PC-9 (cell line): ENCODE data around the gene NT5M. TPM values are rescaled to one million over a fixed set of nuclear protein-coding genes. Genes with fewer than 3 reads are reported as not detected.

Experiments used
- BruUV-seq: library from RNA; stranded (reverse); fragments of 400-500 nt; replicated peaks from 2 replicates; lab custom pipeline; 2021; lab: Mats Ljungman, UMichigan
- CTCF ChIA-PET: fragments of 300-600 bp; sonication (Branson Sonifier 250); formaldehyde crosslinking; loops from one replicate; lab custom pipeline; 2022; ENCODE audit warnings: antibody characterized with exemption; lab: Charles Lee
- POLR2A ChIA-PET: fragments of 300-600 bp; sonication (Branson Sonifier 250); formaldehyde crosslinking; loops from one replicate; lab custom pipeline; 2022; ENCODE audit warnings: antibody characterized with exemption; ENCODE audit not compliant: unreplicated experiment; lab: Charles Lee
- DNase-seq, 2 experiments: peaks; one replicate each; pipeline versions ENCODE4 v3.0.0 to v3.0.0-alpha.2; 2015 to 2022; ENCODE audit warnings: mixed read lengths in 1 of 2
- H2AFZ ChIP-seq: fragments of 200-600 bp; sonication (generic); 2 replicates; pipeline ENCODE4 v1.8.1; 2017; ENCODE audit warnings: antibody characterized with exemption
- H3F3A ChIP-seq: fragments of 200-600 bp; sonication (generic); 2 replicates; pipeline ENCODE4 v1.8.1; 2017; ENCODE audit warnings: antibody characterized with exemption, mild to moderate bottlenecking, low read depth; ENCODE audit not compliant: insufficient read depth
- H3K27ac ChIP-seq: fragments of 200-600 bp; sonication (generic); 2 replicates; pipeline ENCODE4 v1.6.1; 2016; ENCODE audit warnings: mixed run types
- H3K27me3 ChIP-seq: fragments of 200-600 bp; sonication (generic); 2 replicates; pipeline ENCODE4 v1.6.1; 2016; ENCODE audit warnings: low read depth, mixed run types; ENCODE audit not compliant: insufficient read depth
- H3K36me3 ChIP-seq: fragments of 200-600 bp; sonication (generic); 2 replicates; pipeline ENCODE4 v1.6.1; 2016; ENCODE audit warnings: low read depth, mixed run types
- H3K4me1 ChIP-seq: fragments of 200-600 bp; sonication (generic); replicated peaks from 2 replicates; pipeline ENCODE4 v1.6.1; 2016; ENCODE audit warnings: mixed run types; ENCODE audit not compliant: insufficient read depth
- H3K4me2 ChIP-seq: fragments of 200-600 bp; sonication (generic); 2 replicates; pipeline ENCODE4 v1.6.1; 2017; ENCODE audit warnings: mixed run types
- H3K4me3 ChIP-seq: fragments of 200-600 bp; sonication (generic); 2 replicates; pipeline ENCODE4 v1.6.1; 2016; ENCODE audit warnings: mixed run types
- H3K79me2 ChIP-seq: fragments of 200-600 bp; sonication (generic); 2 replicates; pipeline ENCODE4 v1.6.1; 2017; ENCODE audit warnings: low read depth, mixed run types
- H3K9me2 ChIP-seq: fragments of 200-600 bp; sonication (generic); 2 replicates; pipeline ENCODE4 v1.8.1; 2017; ENCODE audit warnings: mild to moderate bottlenecking; ENCODE audit not compliant: insufficient read depth
- H3K9me3 ChIP-seq: fragments of 200-600 bp; sonication (generic); 2 replicates; pipeline ENCODE4 v1.8.1; 2016; ENCODE audit warnings: low read depth; ENCODE audit not compliant: insufficient read depth
- H4K20me1 ChIP-seq: fragments of 200-600 bp; sonication (generic); 2 replicates; pipeline ENCODE4 v1.8.1; 2017; ENCODE audit not compliant: insufficient read depth
- EZH2 ChIP-seq: fragments of 200-600 bp; sonication (generic); IDR thresholded peaks from 2 replicates; pipeline ENCODE4 v1.8.0; 2017; ENCODE audit warnings: antibody characterized with exemption, low read depth
- intact Hi-C: fragments of 100-400 bp; cut with micrococcal nuclease; formaldehyde crosslinking; loops from one replicate; pipeline ENCODE4 v1.10.0; 2022; ENCODE audit not compliant: unreplicated experiment
- total RNA-seq: library from RNA; stranded (reverse); gene quantifications from 2 replicates; pipeline ENCODE4 v1.2.3, GENCODE V29; 2021
- TF ChIP-seq, protein P1 (sequence below): fragments of 200-600 bp; sonication (generic); conservative IDR thresholded peaks from 2 replicates; pipeline ENCODE4 v1.6.1; 2017; ENCODE audit warnings: mixed run types, antibody characterized with exemption, mild to moderate bottlenecking, moderate library complexity

Gene NT5M
- total RNA-seq, 1 experiment from 2014 or later = 6.2 TPM

DNA sequence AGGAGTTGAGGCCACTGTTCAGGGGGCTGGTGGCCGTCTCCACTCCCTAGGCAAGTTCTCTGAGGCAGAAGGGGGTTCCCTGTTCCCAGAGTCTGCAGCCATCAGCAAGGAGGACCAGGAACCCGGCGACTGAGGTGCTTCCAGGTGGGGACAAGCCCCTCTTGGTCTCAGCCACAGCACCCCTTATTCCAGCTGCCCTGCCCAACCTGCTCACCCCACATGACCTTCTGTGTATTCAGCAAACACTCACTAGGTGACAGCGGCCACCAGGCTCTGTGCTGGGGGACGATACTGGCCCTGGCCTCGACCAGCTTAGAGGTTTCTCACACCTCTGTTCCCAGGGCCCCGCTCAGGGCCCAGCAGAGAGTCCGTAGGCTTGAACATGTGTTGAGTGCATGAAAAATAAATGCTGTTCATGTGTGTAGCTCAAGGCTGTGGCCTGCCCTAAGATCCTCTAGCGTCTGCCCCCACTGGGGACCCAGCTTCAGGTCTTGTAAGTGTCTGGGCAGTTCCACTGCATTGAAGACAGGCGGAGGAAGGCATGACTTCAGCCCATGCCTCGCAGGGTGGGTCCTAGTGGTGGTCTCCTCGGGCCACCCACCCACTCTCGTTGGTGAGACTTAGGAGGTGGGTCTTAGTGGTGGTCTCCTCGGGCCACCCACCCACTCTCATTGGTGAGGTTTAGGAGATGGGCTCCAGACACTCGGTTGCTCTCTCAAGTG, 44.2 kb downstream of the NT5M start:
- Histone ChIP-seq H3K4me2 (no peak overlapping the region), H3K27ac (no peak overlapping the region), H3K4me1 (no peaks in the 10 kb centered on the region), H3K79me2 (no peaks in the 10 kb centered on the region), H4K20me1 (no peaks in the 10 kb centered on the region), H2AFZ (no peak overlapping the region), H3K36me3 (no peaks in the 10 kb centered on the region), H3K4me3 (no peak overlapping the region), H3K9me2 (no peaks in the 10 kb centered on the region), H3K27me3 (0 out of 2 replicates have a peak, but pooled peaks cover 5% of the 10 kb centered on the region), H3F3A (no peaks in the 10 kb centered on the region), H3K9me3 (no peaks in the 10 kb centered on the region)
- no TSS peak for BruUV-seq
- intact Hi-C loops = no loop called here
- TF ChIP-seq, protein P1, sequence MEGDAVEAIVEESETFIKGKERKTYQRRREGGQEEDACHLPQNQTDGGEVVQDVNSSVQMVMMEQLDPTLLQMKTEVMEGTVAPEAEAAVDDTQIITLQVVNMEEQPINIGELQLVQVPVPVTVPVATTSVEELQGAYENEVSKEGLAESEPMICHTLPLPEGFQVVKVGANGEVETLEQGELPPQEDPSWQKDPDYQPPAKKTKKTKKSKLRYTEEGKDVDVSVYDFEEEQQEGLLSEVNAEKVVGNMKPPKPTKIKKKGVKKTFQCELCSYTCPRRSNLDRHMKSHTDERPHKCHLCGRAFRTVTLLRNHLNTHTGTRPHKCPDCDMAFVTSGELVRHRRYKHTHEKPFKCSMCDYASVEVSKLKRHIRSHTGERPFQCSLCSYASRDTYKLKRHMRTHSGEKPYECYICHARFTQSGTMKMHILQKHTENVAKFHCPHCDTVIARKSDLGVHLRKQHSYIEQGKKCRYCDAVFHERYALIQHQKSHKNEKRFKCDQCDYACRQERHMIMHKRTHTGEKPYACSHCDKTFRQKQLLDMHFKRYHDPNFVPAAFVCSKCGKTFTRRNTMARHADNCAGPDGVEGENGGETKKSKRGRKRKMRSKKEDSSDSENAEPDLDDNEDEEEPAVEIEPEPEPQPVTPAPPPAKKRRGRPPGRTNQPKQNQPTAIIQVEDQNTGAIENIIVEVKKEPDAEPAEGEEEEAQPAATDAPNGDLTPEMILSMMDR = no peak
- TF ChIP-seq EZH2 = no peak
- DNase-seq = no peak
- CTCF ChIA-PET = no interaction called here
- POLR2A ChIA-PET = no interaction called here

DNA sequence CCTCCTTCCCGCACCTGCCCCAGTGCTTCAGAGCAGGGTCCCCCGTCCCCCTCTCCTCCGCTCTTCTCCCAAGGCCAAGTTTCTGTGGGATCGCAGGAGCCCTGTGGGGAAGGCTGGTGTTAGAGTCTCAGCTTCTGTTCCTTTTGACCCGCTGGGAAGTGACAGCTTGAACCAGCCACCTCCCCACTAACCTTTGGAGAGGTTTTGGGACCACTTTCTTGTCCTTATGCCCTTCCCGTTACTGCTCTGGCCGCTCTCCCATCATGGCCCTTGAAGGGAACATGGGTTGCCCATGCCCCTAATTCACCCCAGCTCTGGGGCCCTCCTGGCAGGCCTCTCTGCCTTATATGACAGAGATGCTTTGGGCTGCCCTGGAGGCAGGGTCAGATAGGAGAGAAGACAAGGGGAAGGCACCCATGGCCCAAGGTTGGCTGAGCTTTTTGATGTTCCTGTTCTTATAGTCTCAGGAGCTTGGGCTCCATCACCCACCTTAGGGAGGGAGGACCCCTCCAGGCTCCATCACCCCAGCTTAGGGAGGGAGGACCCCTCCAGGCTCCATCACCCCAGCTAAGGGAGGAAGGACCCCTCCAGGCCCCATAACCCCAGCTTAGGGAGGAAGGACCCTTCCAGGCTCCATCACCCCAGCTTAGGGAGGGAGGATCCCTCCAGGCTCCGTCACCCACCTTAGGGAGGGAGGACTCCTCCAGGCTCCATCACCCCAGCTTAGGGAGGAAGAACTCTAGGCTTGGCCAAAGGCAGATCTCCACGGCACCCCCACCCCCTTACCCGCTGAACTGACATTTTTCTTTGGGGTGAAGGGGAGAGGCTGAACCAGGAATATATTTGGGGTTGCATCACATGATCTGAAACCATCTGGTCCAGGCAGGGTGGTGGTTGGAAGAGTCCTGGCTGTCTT, 45.0 kb downstream of the NT5M start:
- Histone ChIP-seq H3K4me3 (no peak overlapping the region), H3K4me2 (no peak overlapping the region), H3K27me3 (0 out of 2 replicates have a peak, but pooled peaks cover 5% of the 10 kb centered on the region), H4K20me1 (no peaks in the 10 kb centered on the region), H2AFZ (no peak overlapping the region), H3K79me2 (no peaks in the 10 kb centered on the region), H3K36me3 (no peaks in the 10 kb centered on the region), H3K27ac (no peak overlapping the region), H3K9me3 (no peaks in the 10 kb centered on the region), H3K9me2 (no peaks in the 10 kb centered on the region), H3F3A (no peaks in the 10 kb centered on the region), H3K4me1 (no peaks in the 10 kb centered on the region)
- CTCF ChIA-PET = no interaction called here
- POLR2A ChIA-PET = no interaction called here
- BruUV-seq = no TSS peak
- intact Hi-C loops = no loop called here
- DNase-seq = no peak
- TF ChIP-seq EZH2 = no peak
- TF ChIP-seq, protein P1 = no peak

DNA sequence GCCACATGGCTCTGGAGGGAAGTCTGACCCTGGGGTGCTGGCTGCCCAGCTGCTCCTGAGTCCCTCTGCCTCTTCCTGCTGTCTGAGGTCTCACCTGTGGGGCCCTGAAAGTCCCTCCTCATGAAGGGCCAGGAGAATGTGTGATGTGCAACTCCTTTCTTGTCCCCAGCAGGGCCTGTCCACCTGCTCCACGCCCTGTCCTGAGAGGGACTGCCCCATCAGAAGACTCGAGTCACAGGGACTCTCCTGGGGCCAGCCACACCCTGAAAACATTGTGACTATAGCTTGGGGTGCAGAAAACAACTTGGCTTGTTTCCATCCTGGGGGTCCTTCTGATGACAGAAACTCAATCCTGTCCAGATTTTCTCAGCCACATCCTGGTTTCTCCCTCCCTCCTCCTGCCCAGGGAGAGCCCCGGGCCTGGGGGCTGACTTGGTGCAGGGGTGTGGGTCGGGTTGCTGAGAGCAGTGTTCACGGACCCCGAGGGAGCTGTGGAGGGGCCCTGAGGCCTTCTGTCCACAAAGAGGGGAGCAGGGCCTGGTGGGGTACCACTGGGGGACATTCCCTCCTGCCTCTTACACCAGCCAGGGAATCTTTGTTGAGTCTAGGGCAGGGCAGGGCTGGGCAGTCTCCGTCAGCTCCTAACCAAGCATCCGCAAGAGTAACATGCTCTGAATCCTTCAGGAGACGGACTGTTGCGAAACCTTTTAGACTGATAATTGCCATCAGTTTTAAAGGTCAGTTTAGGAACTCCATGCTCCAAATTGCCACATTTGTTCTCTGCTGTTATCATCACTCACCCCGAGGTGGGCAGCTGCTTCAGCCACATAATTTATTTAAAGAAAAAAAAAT, 45.9 kb downstream of the NT5M start:
- CTCF ChIA-PET = no interaction called here
- no TSS peak for BruUV-seq

More for the DNA sequence above, 45.9 kb downstream of the NT5M start:
- DNase-seq = no peak
- Histone ChIP-seq H3K27me3 (0 out of 2 replicates have a peak, but pooled peaks cover 5% of the 10 kb centered on the region), H3K4me3 (no peak overlapping the region), H3K4me1 (no peaks in the 10 kb centered on the region), H3F3A (no peaks in the 10 kb centered on the region), H3K36me3 (no peaks in the 10 kb centered on the region), H3K79me2 (no peaks in the 10 kb centered on the region), H3K9me2 (no peaks in the 10 kb centered on the region), H3K9me3 (no peaks in the 10 kb centered on the region), H4K20me1 (no peaks in the 10 kb centered on the region), H2AFZ (no peak overlapping the region), H3K27ac (no peak overlapping the region), H3K4me2 (no peak overlapping the region)
- TF ChIP-seq, protein P1 = no peak
- no peak for TF ChIP-seq EZH2
- POLR2A ChIA-PET = no interaction called here
- intact Hi-C loops = no loop called here
